Measurements from ENCODE around the gene UBE2D2.

The UBE2D2 gene

GRCh38 chr5:139640421-139641115, 79.4 kb downstream of the UBE2D2 start:
- Mint-ChIP-seq H3K9me3 (no peaks in the 10 kb centered on the region), H3K4me1 (ENCODE audit: low read depth) (peaks cover 25% of the 10 kb centered on the region)

GRCh38 chr5:139641116-139642080, 80.3 kb downstream of the UBE2D2 start:
- Mint-ChIP-seq H3K36me3 (ENCODE audit: low read depth) (peaks cover 7% of the 10 kb centered on the region), H3K27ac (no peak overlapping the region), H3K4me1 (ENCODE audit: low read depth) (peaks cover 17% of the 10 kb centered on the region), H3K27me3 (ENCODE audit: low read depth) (peaks cover 15% of the 10 kb centered on the region), H3K9me3 (no peaks in the 10 kb centered on the region), H3K4me3 (no peak overlapping the region)

More at GRCh38 chr5:139640421-139641115, 79.4 kb downstream of the UBE2D2 start:
- no peak overlapping the region for H3K4me3 Mint-ChIP-seq
- H3K36me3 Mint-ChIP-seq (ENCODE audit: low read depth), result peaks cover 7% of the 10 kb centered on the region
- H3K27me3 Mint-ChIP-seq (ENCODE audit: low read depth), result peaks cover 7% of the 10 kb centered on the region
- no peak overlapping the region for H3K27ac Mint-ChIP-seq

GRCh38 chr5:139642213-139642612, 81.1 kb downstream of the UBE2D2 start:
- H3K4me1 Mint-ChIP-seq (ENCODE audit: low read depth), result peaks cover 12% of the 10 kb centered on the region

GRCh38 chr5:139642891-139643871, 82.0 kb downstream of the UBE2D2 start:
- Mint-ChIP-seq H3K27ac (no peak overlapping the region), H3K4me1 (ENCODE audit: low read depth) (peaks cover 12% of the 10 kb centered on the region), H3K9me3 (no peaks in the 10 kb centered on the region), H3K4me3 (no peak overlapping the region), H3K36me3 (ENCODE audit: low read depth) (peaks cover 3% of the 10 kb centered on the region), H3K27me3 (ENCODE audit: low read depth) (peaks cover 31% of the 10 kb centered on the region)

More at GRCh38 chr5:139642213-139642612, 81.1 kb downstream of the UBE2D2 start:
- H3K9me3 Mint-ChIP-seq, result no peaks in the 10 kb centered on the region
- no peak overlapping the region for H3K4me3 Mint-ChIP-seq
- peaks cover 6% of the 10 kb centered on the region for H3K36me3 Mint-ChIP-seq (ENCODE audit: low read depth)
- no peak overlapping the region for H3K27ac Mint-ChIP-seq
- H3K27me3 Mint-ChIP-seq (ENCODE audit: low read depth), result peaks cover 23% of the 10 kb centered on the region

DNA sequence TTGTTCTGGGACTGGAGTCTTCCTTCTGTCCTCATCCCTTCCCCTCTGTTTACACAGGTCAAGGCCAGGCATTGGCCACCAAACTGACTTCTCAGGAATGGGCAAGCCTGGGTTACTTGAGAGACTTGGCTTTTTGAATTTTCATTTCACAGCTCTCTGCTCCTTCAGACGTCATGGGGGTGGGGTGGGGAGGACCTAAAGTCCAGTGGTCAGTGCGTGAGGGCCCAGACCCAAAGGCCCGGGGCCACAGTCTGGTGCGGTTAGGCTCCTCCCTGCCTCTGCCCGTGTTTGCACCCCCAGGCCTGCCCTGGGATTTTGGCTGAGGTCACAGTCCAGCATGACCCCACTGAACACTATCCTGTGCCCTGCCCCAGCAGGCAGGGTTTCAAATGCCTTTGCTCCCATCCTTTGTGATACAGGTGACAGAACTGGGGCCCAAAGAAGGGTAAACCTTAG, 82.9 kb downstream of the UBE2D2 start:
- Mint-ChIP-seq H3K9me3 (no peaks in the 10 kb centered on the region), H3K27ac (no peak overlapping the region), H3K36me3 (ENCODE audit: low read depth) (peaks cover 3% of the 10 kb centered on the region), H3K4me3 (no peak overlapping the region), H3K4me1 (ENCODE audit: low read depth) (peaks cover 8% of the 10 kb centered on the region), H3K27me3 (ENCODE audit: low read depth) (peaks cover 31% of the 10 kb centered on the region)

- Mint-ChIP-seq H3K4me3 (no peak overlapping the region), H3K9me3 (no peaks in the 10 kb centered on the region), H3K4me1 (ENCODE audit: low read depth) (peaks cover 6% of the 10 kb centered on the region), H3K36me3 (ENCODE audit: low read depth) (peaks cover 3% of the 10 kb centered on the region), H3K27me3 (ENCODE audit: low read depth) (peaks cover 38% of the 10 kb centered on the region), H3K27ac (no peak overlapping the region)
Observed at GRCh38 chr5:139644646-139645429, 83.7 kb downstream of the UBE2D2 start.

GRCh38 chr5:139645430-139645871, 84.3 kb downstream of the UBE2D2 start:
- Mint-ChIP-seq H3K27me3 (ENCODE audit: low read depth) (peaks cover 43% of the 10 kb centered on the region), H3K36me3 (ENCODE audit: low read depth) (peaks cover 4% of the 10 kb centered on the region), H3K9me3 (no peaks in the 10 kb centered on the region), H3K27ac (no peak overlapping the region), H3K4me1 (ENCODE audit: low read depth) (peaks cover 10% of the 10 kb centered on the region), H3K4me3 (no peak overlapping the region)

DNA sequence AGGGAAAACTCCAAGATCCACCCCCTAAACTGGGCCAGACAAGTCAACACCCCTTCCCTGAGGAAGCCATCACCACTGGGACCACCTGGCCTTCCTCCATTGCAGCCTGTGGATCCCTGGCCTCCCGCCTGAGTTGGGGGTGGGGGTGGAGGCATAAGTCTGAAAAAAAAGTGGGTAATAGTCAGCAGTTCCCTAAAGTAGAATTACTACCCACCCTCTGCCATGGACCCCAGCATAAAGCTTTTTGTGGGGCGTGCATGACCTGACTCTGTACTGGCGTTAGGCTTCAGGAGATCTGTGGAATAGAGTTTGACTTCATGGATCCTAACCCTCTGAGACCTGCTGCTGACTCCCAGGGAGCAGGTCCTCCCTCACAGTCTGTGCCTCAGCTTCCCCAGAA, 85.0 kb downstream of the UBE2D2 start:
- H3K27ac Mint-ChIP-seq, result no peak overlapping the region
- no peak overlapping the region for H3K4me3 Mint-ChIP-seq
- peaks cover 12% of the 10 kb centered on the region for H3K4me1 Mint-ChIP-seq (ENCODE audit: low read depth)

DNA sequence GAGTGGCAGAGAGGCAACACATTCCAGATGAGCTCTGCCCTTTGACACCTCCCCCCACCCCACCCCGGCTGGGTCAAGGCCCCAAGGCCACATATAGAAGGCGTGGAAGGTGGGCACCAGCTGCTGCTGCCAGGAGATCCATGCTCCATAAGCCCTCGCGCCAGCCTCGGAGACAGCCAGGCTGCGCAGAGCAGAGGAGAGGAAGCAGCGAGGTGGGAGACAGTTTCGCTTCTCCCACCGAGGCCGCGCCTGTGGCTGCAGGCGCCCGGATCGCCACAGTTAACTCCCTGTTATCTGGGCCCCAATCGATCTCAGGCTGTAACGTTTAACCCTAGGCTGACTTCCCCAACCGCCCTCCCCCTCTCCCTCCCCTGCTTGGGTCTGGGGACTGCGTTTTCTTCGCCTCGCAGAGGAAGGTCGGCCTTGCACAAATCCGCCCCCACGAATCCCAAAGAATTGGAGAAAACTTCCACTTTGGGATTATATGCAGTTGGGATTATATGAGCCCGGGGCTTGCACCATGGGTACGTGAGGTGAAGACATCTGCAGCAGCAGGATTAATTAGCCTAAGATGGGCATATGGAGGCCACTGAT, 85.9 kb downstream of the UBE2D2 start:
- Mint-ChIP-seq H3K27me3 (ENCODE audit: low read depth) (peaks cover 58% of the 10 kb centered on the region), H3K36me3 (ENCODE audit: low read depth) (peaks cover 4% of the 10 kb centered on the region), H3K4me3 (no peak overlapping the region), H3K4me1 (ENCODE audit: low read depth) (peaks cover 15% of the 10 kb centered on the region), H3K9me3 (no peaks in the 10 kb centered on the region), H3K27ac (no peak overlapping the region)

More for the DNA sequence above, 85.0 kb downstream of the UBE2D2 start:
- H3K27me3 Mint-ChIP-seq (ENCODE audit: low read depth), result peaks cover 49% of the 10 kb centered on the region
- no peaks in the 10 kb centered on the region for H3K9me3 Mint-ChIP-seq
- peaks cover 4% of the 10 kb centered on the region for H3K36me3 Mint-ChIP-seq (ENCODE audit: low read depth)

DNA sequence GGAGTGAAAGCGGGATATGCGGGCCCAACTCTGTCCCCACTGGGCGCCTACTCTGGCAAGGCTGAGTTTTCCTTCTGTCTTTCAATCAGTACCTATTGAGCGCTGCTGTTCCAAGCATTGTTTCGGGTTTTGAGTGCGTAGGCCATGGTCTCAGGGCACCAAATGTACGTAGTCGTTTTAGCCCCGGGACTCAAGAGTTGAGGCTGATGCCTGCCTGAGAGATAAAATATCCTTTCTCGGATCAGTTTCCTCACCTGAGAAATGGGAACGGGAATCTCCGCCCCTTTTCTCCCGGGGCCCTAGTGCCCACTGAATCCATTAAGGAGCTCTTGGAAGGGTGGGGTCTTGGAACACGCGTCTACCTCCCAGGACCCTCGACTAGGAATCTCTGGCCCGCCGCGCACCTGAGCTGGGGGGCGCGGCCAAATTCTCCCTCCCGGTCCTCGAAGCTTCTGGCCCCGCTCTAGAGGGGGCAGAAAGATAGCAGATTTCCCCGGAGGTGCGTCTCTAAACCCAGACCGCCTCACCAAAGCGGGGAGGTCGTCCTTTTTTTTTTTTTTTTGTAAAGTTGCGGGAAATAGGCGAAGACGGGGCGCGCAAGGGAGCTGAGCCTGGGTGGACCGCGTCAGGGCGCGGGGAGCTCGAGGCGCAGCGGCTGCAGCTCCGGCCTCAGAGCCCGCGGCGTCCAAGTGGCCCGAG, 86.5 kb downstream of the UBE2D2 start:
- Mint-ChIP-seq H3K4me1 (ENCODE audit: low read depth) (peaks cover 21% of the 10 kb centered on the region), H3K9me3 (no peaks in the 10 kb centered on the region), H3K36me3 (ENCODE audit: low read depth) (peaks cover 4% of the 10 kb centered on the region), H3K27me3 (ENCODE audit: low read depth) (peaks cover 65% of the 10 kb centered on the region), H3K4me3 (peak overlapping the region; percentile 51), H3K27ac (no peak overlapping the region)

GRCh38 chr5:139648205-139649081, 87.3 kb downstream of the UBE2D2 start, which contains the start of gene CXXC5:
Gene CXXC5, plus strand, starts transcription at chr5:139648349. Its CDS starts 32,175 bp downstream, at chr5:139680524.
- Mint-ChIP-seq H3K4me1 (ENCODE audit: low read depth) (peaks cover 25% of the 10 kb centered on the region), H3K9me3 (no peaks in the 10 kb centered on the region), H3K27ac (no peak within 1 kb of the TSS), H3K27me3 (ENCODE audit: low read depth) (peaks cover 72% of the 10 kb centered on the region), H3K4me3 (peak within 1 kb of the TSS; percentile 51), H3K36me3 (ENCODE audit: low read depth) (peaks cover 4% of the 10 kb centered on the region)
